NOMO-1 (cell line): ENCODE data around the gene TIMP3.

ENCODE experiments used
- DNase-seq, 2 experiments: peaks; one replicate each; lab custom pipeline; 2025; ENCODE audit not compliant: unreplicated experiment in 2 of 2; lab: John Stamatoyannopoulos, UW

The TIMP3 gene

GRCh38 chr22:32827049-32827602, 25.6 kb downstream of the TIMP3 start:
- no peak for DNase-seq

- no peak for DNase-seq
Observed at GRCh38 chr22:32828150-32828549, 26.6 kb downstream of the TIMP3 start.

- DNase-seq: no peak
Observed at GRCh38 chr22:32828561-32828960, 27.1 kb downstream of the TIMP3 start.

GRCh38 chr22:32829451-32829851, 27.9 kb downstream of the TIMP3 start:
- no peak for DNase-seq

GRCh38 chr22:32830473-32830872, 29.0 kb downstream of the TIMP3 start:
- DNase-seq: no peak

- no peak for DNase-seq
Observed at GRCh38 chr22:32830957-32831356, 29.5 kb downstream of the TIMP3 start.

- no peak for DNase-seq
Observed at GRCh38 chr22:32831584-32831983, 30.1 kb downstream of the TIMP3 start.

- no peak for DNase-seq
Observed at GRCh38 chr22:32832174-32832573, 30.7 kb downstream of the TIMP3 start.

GRCh38 chr22:32836280-32837123, 35.0 kb downstream of the TIMP3 start:
- DNase-seq: peak in 1 of 2 experiments; percentile 10

- no peak for DNase-seq
Observed at GRCh38 chr22:32837142-32837541, 35.6 kb downstream of the TIMP3 start.

GRCh38 chr22:32837803-32838202, 36.3 kb downstream of the TIMP3 start:
- no peak for DNase-seq

- no peak for DNase-seq
Observed at GRCh38 chr22:32839831-32840584, 38.5 kb downstream of the TIMP3 start.

GRCh38 chr22:32841175-32841574, 39.7 kb downstream of the TIMP3 start:
- no peak for DNase-seq

- no peak for DNase-seq
Observed at GRCh38 chr22:32842486-32842885, 41.0 kb downstream of the TIMP3 start.

- no peak for DNase-seq
Observed at GRCh38 chr22:32843300-32843699, 41.8 kb downstream of the TIMP3 start.

- DNase-seq: no peak
Observed at GRCh38 chr22:32844251-32844650, 42.7 kb downstream of the TIMP3 start.

GRCh38 chr22:32846780-32847491, 45.4 kb downstream of the TIMP3 start:
- DNase-seq: no peak

- no peak for DNase-seq
Observed at GRCh38 chr22:32848226-32848625, 46.7 kb downstream of the TIMP3 start.

GRCh38 chr22:32849501-32849900, 48.0 kb downstream of the TIMP3 start:
- no peak for DNase-seq

GRCh38 chr22:32850157-32850556, 48.7 kb downstream of the TIMP3 start:
- DNase-seq: no peak
